Nephron (organoid): ENCODE measurements around the gene DPF3.

ENCODE experiments used
- H3K27ac Mint-ChIP-seq, 3 experiments: 2 replicates each; pipeline ENCODE4 v1.8.0; 2020; ENCODE audit warnings: mixed read lengths in 3 of 3, mild to moderate bottlenecking in 2 of 3, moderate library complexity in 1 of 3
- H3K27me3 Mint-ChIP-seq: 2 replicates; pipeline ENCODE4 v1.8.0; 2021; ENCODE audit warnings: low read depth, mild to moderate bottlenecking, moderate library complexity, mixed read lengths
- H3K36me3 Mint-ChIP-seq: 2 replicates; pipeline ENCODE4 v1.8.0; 2020; ENCODE audit warnings: low read depth, mixed read lengths
- H3K4me1 Mint-ChIP-seq: 2 replicates; pipeline ENCODE4 v1.8.0; 2020; ENCODE audit warnings: mixed read lengths
- H3K4me3 Mint-ChIP-seq, 3 experiments: 2 replicates each; pipeline ENCODE4 v1.8.0; 2020; ENCODE audit warnings: mild to moderate bottlenecking in 3 of 3, mixed read lengths in 3 of 3, moderate library complexity in 2 of 3
- H3K9me3 Mint-ChIP-seq: 2 replicates; pipeline ENCODE4 v1.8.0; 2020; ENCODE audit warnings: mixed read lengths
- TF ChIP-seq, protein P1 (sequence below), 3 experiments: fragments of 200-600 bp; sonication (generic); IDR thresholded peaks; one replicate each; pipeline ENCODE4 v1.5.0; 2021; ENCODE audit warnings: antibody characterized with exemption in 3 of 3; ENCODE audit not compliant: unreplicated experiment in 3 of 3

Gene DPF3

DNA sequence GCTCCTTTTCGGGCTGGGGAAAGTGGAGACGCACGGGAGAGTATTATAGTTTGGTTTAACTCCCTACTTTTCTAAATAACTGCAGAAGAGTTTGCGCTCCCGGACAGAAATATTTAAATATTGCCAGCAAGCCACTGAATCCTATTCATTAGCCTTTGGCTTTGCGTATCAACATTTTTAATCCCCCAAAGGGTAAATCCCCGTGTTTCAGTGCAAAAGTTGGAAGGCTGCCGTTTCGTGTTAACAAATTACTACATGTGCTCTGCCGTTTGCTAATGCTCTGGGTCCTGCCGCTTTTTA lies 372 bp upstream of the DPF3 start:
- TF ChIP-seq, protein P1, sequence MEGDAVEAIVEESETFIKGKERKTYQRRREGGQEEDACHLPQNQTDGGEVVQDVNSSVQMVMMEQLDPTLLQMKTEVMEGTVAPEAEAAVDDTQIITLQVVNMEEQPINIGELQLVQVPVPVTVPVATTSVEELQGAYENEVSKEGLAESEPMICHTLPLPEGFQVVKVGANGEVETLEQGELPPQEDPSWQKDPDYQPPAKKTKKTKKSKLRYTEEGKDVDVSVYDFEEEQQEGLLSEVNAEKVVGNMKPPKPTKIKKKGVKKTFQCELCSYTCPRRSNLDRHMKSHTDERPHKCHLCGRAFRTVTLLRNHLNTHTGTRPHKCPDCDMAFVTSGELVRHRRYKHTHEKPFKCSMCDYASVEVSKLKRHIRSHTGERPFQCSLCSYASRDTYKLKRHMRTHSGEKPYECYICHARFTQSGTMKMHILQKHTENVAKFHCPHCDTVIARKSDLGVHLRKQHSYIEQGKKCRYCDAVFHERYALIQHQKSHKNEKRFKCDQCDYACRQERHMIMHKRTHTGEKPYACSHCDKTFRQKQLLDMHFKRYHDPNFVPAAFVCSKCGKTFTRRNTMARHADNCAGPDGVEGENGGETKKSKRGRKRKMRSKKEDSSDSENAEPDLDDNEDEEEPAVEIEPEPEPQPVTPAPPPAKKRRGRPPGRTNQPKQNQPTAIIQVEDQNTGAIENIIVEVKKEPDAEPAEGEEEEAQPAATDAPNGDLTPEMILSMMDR (IDR thresholded peaks at IDR 0.05; ENCODE audit: unreplicated experiment in 3 of 3) = no peak
- peak overlapping the region; percentile 74 to 90 (median 74) for H3K27ac Mint-ChIP-seq
- peaks cover 34% of the 10 kb centered on the region for H3K4me1 Mint-ChIP-seq
- no peaks in the 10 kb centered on the region for H3K36me3 Mint-ChIP-seq
- H3K9me3 Mint-ChIP-seq = no peaks in the 10 kb centered on the region
- peak overlapping the region; percentile 86 to 93 (median 89) for H3K4me3 Mint-ChIP-seq
- H3K27me3 Mint-ChIP-seq = peaks cover 68% of the 10 kb centered on the region

DNA sequence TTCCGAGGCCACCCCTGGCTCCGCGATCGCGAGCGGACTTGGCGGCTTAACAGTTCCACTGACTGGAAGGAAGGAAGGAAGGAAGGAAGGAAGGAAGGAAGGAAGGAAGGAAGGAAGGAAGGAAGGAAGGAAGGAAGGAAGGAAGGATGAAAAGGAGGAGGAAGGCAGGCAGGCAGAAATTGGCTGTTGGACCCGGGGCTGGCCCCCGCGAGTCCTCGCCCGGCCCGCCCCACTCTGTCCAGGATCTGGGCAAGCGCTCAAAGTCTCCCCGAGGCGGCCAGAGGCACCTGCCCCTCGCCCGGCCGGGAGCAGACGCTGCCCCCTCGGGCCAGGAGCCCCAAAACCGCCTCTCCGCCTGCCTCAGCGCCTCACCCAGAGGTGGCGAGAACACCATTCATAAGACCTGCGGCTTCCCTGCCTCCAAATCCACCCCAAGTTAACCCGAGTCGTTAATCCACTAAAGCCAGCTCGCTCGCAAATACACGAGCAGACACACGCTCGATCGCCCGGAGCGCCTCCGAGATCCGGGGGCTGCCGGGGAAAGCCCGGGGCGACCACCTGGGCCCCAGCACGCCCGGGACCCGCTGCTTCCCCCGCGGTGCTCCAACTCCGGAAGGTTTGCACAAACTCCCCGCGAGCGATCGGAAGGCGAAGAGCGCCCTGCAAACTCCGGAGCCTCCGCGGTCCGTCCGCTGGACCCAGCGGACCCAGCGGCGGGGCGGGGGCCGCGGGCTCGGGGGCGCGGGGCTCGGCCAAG lies 844 bp downstream of the DPF3 start:
- Mint-ChIP-seq H3K27me3 (peaks cover 71% of the 10 kb centered on the region), H3K4me3 (peak overlapping the region; percentile 97 to 100 (median 98)), H3K4me1 (peaks cover 34% of the 10 kb centered on the region), H3K36me3 (no peaks in the 10 kb centered on the region), H3K9me3 (no peaks in the 10 kb centered on the region), H3K27ac (peak overlapping the region; percentile 32 to 80 (median 77))
- TF ChIP-seq, protein P1 (IDR thresholded peaks at IDR 0.05; ENCODE audit: unreplicated experiment in 3 of 3) = no peak

DNA sequence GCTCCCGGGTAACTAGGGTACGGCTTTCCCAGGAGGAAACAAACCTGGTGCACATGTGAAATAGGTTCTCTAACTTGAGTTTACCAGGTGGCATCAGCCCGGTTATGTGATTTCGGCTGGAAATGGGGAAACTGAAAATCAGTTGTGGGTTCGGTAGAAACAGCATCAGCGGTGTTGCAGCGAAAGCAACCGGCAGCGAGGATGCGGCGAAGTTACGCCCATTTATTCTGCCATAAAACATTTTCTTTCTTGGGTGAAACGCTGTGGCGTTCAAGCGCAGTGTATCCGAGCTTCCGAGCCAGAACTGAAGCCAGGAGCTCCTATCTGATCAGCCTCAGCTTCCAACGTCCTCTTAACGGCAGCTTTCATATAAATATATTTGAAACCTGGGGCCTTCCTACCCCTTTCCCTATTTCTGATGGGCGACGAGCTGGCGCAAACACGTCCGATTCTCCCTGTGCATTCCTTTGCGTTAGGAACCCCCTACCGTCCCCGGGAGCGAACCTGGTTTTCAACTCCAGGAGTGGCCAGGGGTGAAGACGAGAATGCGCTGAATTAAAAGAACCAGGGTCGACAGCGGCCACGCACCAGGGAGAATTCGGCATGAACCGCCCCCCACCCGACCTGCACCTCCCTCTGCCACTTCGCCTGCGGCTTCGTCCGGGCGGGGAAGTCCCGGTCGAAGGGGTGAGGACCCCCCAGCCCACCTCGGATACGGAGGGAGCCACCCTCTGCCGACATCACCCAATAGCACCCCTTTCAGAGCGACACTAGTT lies 1.6 kb downstream of the DPF3 start:
- H3K27ac Mint-ChIP-seq = peak overlapping the region; percentile 32 to 80 (median 77)
- peaks cover 34% of the 10 kb centered on the region for H3K4me1 Mint-ChIP-seq
- H3K4me3 Mint-ChIP-seq = peak overlapping the region; percentile 97 to 100 (median 98)
- peaks cover 2% of the 10 kb centered on the region for H3K9me3 Mint-ChIP-seq
- peaks cover 78% of the 10 kb centered on the region for H3K27me3 Mint-ChIP-seq
- peaks cover 3% of the 10 kb centered on the region for H3K36me3 Mint-ChIP-seq
- TF ChIP-seq, protein P1 (IDR thresholded peaks at IDR 0.05; ENCODE audit: unreplicated experiment in 3 of 3) = no peak

DNA sequence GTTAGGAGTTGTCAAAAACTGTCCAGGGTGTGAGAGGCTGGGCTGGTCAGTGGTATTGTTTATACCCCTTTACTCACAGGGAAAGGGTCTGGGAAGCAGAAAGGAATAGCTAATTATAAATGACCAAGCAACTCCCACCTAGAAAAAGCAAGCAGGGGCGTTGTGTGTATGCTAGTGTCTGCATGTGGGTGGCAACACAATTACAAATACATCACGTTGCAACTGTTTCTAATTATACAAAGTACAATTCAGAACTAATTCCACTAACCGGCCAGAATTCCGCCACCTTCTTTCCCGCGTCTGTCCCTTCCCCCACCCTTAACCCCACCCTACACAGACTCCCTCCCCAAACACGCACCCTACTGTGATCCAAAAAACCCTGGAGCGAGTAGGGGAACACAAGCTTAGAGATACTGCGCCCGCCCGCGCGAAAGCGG lies 2.2 kb downstream of the DPF3 start:
- Mint-ChIP-seq H3K27me3 (peaks cover 75% of the 10 kb centered on the region), H3K4me3 (peak overlapping the region; percentile 97 to 100 (median 98)), H3K36me3 (peaks cover 7% of the 10 kb centered on the region), H3K9me3 (peaks cover 2% of the 10 kb centered on the region), H3K4me1 (peaks cover 34% of the 10 kb centered on the region), H3K27ac (peak overlapping the region in 1 of 3 experiments; percentile 77)
- TF ChIP-seq, protein P1 (IDR thresholded peaks at IDR 0.05; ENCODE audit: unreplicated experiment in 3 of 3) = no peak

DNA sequence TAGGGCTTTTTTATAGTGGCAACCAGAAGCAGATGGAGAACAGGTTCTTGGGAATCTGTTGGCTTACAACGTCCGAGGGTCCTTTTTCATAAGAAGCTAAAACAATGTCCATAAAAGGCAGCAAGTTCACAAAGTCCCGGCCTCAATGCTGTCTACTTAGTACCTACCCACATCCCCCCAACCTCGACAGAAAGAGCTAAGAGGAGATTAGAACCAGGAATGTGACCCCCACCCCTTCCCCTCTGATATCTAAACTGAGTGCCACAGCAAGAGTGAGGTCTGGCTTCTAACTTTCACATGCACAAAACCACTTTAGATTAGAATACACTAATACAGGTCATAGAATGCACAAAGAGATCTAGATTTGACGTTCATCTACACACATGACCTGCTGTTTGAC lies 4.5 kb downstream of the DPF3 start:
- Mint-ChIP-seq H3K4me1 (peaks cover 21% of the 10 kb centered on the region), H3K27me3 (peaks cover 69% of the 10 kb centered on the region), H3K36me3 (peaks cover 12% of the 10 kb centered on the region), H3K27ac (no peak overlapping the region), H3K9me3 (peaks cover 2% of the 10 kb centered on the region), H3K4me3 (peak overlapping the region in 1 of 3 experiments; percentile 9)
- TF ChIP-seq, protein P1 (IDR thresholded peaks at IDR 0.05; ENCODE audit: unreplicated experiment in 3 of 3) = no peak
